Panc1 (cell line): Measurements from ENCODE around the gene LPP.

Source experiments
- POLR2AphosphoS5 ChIP-seq: IDR thresholded peaks from 2 replicates; pipeline ENCODE4 v1.6.1; 2012; ENCODE audit warnings: mild to moderate bottlenecking, low read depth, low read length, moderate library complexity
- REST ChIP-seq, 2 experiments: IDR thresholded peaks; 2 replicates each; pipeline ENCODE4 v1.6.1; 2011 to 2012; ENCODE audit warnings: low read depth in 2 of 2, control low read depth in 1 of 2, low read length in 1 of 2, mild to moderate bottlenecking in 1 of 2, moderate library complexity in 1 of 2; ENCODE audit not compliant: insufficient read depth in 1 of 2
- TCF7L2 ChIP-seq: IDR thresholded peaks from 2 replicates; pipeline ENCODE4 v1.6.1; 2011; ENCODE audit warnings: mild to moderate bottlenecking, low read depth, low read length, inconsistent platforms

- no peak for TF ChIP-seq POLR2AphosphoS5
- no peak for TF ChIP-seq TCF7L2
- TF ChIP-seq REST (IDR thresholded peaks at IDR 0.05; ENCODE audit: insufficient read depth in 1 of 2, low read depth in 2 of 2, low read length in 1 of 2): no peak
These were observed 668.0 kb downstream of the LPP start for GRCh38 chr3:188822004-188822403.
